ENCODE measurements around the gene DNHD1. TPM values are rescaled to one million over a fixed set of nuclear protein-coding genes. Genes with fewer than 3 reads are reported as not detected.
A peak's percentile ranks its signal among the peaks of the same experiment; 100 is the strongest.

The DNHD1 gene
- total RNA-seq, 3 donors from 2014 or later (not counting 1 experiment from before 2014, with no cell fraction given) = 29.6 to 38.3 (median 31.4) TPM

DNA sequence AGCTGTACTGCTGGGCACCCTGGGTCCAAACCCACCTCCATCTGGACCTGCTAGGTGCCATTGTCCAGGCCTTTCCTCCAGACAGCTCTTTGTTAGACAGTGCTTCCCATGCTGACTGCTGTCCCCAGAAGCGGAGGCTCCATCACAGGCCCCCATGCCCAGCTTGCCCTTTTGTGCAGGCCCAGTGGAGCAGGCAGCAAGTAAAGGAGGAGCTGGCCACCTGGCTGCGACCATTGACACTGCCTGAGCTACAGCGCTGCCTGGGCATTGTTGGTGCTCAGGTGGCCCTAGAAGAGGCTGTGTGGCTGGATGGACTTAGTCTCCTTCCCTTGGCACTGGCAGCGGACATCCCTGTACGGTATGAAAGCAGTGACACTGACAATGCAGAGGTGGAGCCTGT is 1.5 kb downstream of the DNHD1 start:
- Mint-ChIP-seq H3K4me3 (no peak overlapping the region), H3K4me1 (no peaks in the 10 kb centered on the region), H3K9me3 (no peaks in the 10 kb centered on the region), H3K27ac (no peak overlapping the region), H3K36me3 (peaks cover 10% of the 10 kb centered on the region), H3K27me3 (ENCODE audit: low read depth in 2 of 2) (no peaks in the 10 kb centered on the region)
- no peaks in the 10 kb centered on the region for H3K9me3 ChIP-seq (ENCODE audit: control insufficient read depth, insufficient read depth, low read length)
- peaks cover 37% of the 10 kb centered on the region for H3K36me3 ChIP-seq (ENCODE audit: control insufficient read depth, insufficient read depth, low read length)
- no peaks in the 10 kb centered on the region for H3K4me1 ChIP-seq (ENCODE audit: control insufficient read depth, insufficient read depth, low read length)
- ATAC-seq (no peak), DNase-seq (no peak)
- 98% methylated on average over 5 of the region's 5 CpGs for WGBS (ENCODE audit: insufficient coverage)
- TF ChIP-seq, protein P1, sequence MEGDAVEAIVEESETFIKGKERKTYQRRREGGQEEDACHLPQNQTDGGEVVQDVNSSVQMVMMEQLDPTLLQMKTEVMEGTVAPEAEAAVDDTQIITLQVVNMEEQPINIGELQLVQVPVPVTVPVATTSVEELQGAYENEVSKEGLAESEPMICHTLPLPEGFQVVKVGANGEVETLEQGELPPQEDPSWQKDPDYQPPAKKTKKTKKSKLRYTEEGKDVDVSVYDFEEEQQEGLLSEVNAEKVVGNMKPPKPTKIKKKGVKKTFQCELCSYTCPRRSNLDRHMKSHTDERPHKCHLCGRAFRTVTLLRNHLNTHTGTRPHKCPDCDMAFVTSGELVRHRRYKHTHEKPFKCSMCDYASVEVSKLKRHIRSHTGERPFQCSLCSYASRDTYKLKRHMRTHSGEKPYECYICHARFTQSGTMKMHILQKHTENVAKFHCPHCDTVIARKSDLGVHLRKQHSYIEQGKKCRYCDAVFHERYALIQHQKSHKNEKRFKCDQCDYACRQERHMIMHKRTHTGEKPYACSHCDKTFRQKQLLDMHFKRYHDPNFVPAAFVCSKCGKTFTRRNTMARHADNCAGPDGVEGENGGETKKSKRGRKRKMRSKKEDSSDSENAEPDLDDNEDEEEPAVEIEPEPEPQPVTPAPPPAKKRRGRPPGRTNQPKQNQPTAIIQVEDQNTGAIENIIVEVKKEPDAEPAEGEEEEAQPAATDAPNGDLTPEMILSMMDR (IDR thresholded peaks at IDR 0.05) = no peak
- intact Hi-C loops (cut with micrococcal nuclease) = no loop called here
- H3K27me3 ChIP-seq (ENCODE audit: control insufficient read depth, insufficient read depth, low read length) = no peaks in the 10 kb centered on the region
- no peak overlapping the region for H3K27ac ChIP-seq (ENCODE audit: low read length)
- no peak overlapping the region for H3K4me3 ChIP-seq (ENCODE audit: low read length)

DNA sequence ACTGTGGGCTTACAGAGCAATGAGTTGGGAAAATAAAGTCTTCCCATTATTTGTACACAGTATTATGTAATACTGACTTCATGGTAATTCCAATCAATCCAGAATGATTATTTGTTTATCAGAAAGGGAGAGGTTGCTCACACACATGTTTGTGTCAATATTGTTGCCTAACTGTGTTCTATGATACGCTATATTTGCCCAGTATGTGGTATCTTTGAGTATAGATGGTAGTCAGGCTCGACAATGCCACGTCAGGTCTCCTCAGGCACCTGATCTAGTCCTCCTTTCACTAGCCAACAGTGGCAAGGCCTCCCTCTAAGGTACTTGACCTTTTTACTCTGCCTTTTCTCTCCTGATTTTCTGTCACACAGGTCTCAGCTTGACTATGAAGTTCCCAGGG is 5.3 kb downstream of the DNHD1 start:
- Mint-ChIP-seq H3K9me3 (no peaks in the 10 kb centered on the region), H3K36me3 (peaks cover 15% of the 10 kb centered on the region), H3K27me3 (ENCODE audit: low read depth in 2 of 2) (no peaks in the 10 kb centered on the region), H3K4me3 (no peak overlapping the region), H3K4me1 (no peaks in the 10 kb centered on the region), H3K27ac (no peak overlapping the region)
- DNase-seq (no peak), ATAC-seq (no peak)
- Histone ChIP-seq H3K27me3 (ENCODE audit: control insufficient read depth, insufficient read depth, low read length) (no peaks in the 10 kb centered on the region), H3K27ac (ENCODE audit: low read length) (no peak overlapping the region), H3K36me3 (ENCODE audit: control insufficient read depth, insufficient read depth, low read length) (peaks cover 36% of the 10 kb centered on the region), H3K4me3 (ENCODE audit: low read length) (no peak overlapping the region), H3K4me1 (ENCODE audit: control insufficient read depth, insufficient read depth, low read length) (no peaks in the 10 kb centered on the region), H3K9me3 (ENCODE audit: control insufficient read depth, insufficient read depth, low read length) (no peaks in the 10 kb centered on the region)
- TF ChIP-seq, protein P1 (IDR thresholded peaks at IDR 0.05) = no peak
- intact Hi-C loops (cut with micrococcal nuclease) = no loop called here
- 100% methylated on average over 3 of the region's 3 CpGs for WGBS (ENCODE audit: insufficient coverage)

DNA sequence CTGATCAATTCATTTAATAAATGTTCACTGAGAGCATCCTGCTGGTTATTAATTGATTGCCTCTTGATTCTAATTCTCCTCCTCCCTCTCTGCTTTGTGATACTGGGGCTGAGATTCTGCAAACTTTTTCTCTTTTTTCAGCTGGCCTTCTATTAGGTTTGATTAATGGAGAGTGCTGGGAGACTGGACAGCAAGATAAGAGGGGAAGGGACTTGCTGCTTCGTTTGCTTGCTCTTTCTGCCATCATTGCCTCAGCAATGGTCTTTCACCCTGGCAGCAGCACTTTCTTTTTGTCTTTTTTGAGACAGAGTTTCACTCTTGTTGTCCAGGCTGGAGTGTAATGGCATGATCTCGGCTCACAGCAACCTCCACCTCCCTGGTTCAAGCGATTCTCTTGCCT is 7.1 kb downstream of the DNHD1 start:
- H3K27me3 ChIP-seq (ENCODE audit: control insufficient read depth, insufficient read depth, low read length) = no peaks in the 10 kb centered on the region
- DNase-seq (no peak), ATAC-seq (no peak)
- peaks cover 15% of the 10 kb centered on the region for H3K36me3 Mint-ChIP-seq
- H3K27me3 Mint-ChIP-seq (ENCODE audit: low read depth in 2 of 2) = no peaks in the 10 kb centered on the region
- 89% methylated on average over 2 of the region's 3 CpGs for WGBS (ENCODE audit: insufficient coverage)
- no peaks in the 10 kb centered on the region for H3K4me1 Mint-ChIP-seq
- H3K9me3 Mint-ChIP-seq = no peaks in the 10 kb centered on the region
- H3K36me3 ChIP-seq (ENCODE audit: control insufficient read depth, insufficient read depth, low read length) = peaks cover 21% of the 10 kb centered on the region
- no peaks in the 10 kb centered on the region for H3K9me3 ChIP-seq (ENCODE audit: control insufficient read depth, insufficient read depth, low read length)
- TF ChIP-seq, protein P1 (IDR thresholded peaks at IDR 0.05) = no peak
- H3K27ac ChIP-seq (ENCODE audit: low read length) = no peak overlapping the region
- H3K4me3 Mint-ChIP-seq = no peak overlapping the region
- no peak overlapping the region for H3K27ac Mint-ChIP-seq
- no peak overlapping the region for H3K4me3 ChIP-seq (ENCODE audit: low read length)
- intact Hi-C loops (cut with micrococcal nuclease) = no loop called here
- H3K4me1 ChIP-seq (ENCODE audit: control insufficient read depth, insufficient read depth, low read length) = no peaks in the 10 kb centered on the region

DNA sequence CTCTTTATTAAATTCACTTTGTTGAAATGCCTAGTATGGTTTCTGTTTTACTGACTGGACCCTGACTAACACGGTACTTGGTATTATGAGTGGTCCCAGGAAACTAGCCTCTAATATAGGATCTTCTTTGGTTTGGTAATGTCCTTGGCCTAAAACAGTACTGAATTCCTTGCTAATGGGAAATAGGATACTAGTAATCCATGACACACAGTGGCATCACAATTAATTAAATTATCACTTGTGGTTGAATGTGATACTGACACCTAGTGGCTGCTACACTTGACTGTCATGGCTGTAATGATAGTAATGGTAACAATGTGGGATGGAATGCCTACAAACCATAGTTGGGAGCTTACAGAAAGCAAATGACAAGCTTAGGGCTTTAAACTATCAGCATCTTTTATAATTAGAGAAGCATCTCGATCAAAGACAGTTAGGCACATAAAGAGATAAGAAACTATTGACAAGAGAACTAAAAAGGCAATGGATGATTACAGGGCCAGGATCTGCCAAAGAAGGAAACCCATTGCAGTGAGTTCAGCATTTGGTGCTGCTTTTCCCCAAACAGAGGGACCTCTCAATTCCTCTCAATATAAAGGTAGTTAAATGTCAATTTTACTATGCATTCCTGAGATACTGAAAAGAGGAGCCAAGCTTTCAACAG is 8.6 kb downstream of the DNHD1 start:
- no peaks in the 10 kb centered on the region for H3K9me3 Mint-ChIP-seq
- peaks cover 15% of the 10 kb centered on the region for H3K36me3 Mint-ChIP-seq
- intact Hi-C loops (cut with micrococcal nuclease) = loop anchor here (1.0 kb wide), 1 partner anchor 126 kb away; no protein-coding TSS in a partner anchor
- Histone ChIP-seq H3K36me3 (ENCODE audit: control insufficient read depth, insufficient read depth, low read length) (peaks cover 19% of the 10 kb centered on the region), H3K4me3 (ENCODE audit: low read length) (no peak overlapping the region), H3K27ac (ENCODE audit: low read length) (no peak overlapping the region), H3K27me3 (ENCODE audit: control insufficient read depth, insufficient read depth, low read length) (no peaks in the 10 kb centered on the region), H3K4me1 (ENCODE audit: control insufficient read depth, insufficient read depth, low read length) (no peaks in the 10 kb centered on the region), H3K9me3 (ENCODE audit: control insufficient read depth, insufficient read depth, low read length) (no peaks in the 10 kb centered on the region)
- 62% methylated on average over 2 of the region's 2 CpGs for WGBS (ENCODE audit: insufficient coverage)
- DNase-seq (peak in 1 of 2 donors; percentile 68), ATAC-seq (peak; percentile 64 to 73 (median 72))
- no peak overlapping the region for H3K4me3 Mint-ChIP-seq
- H3K4me1 Mint-ChIP-seq = no peaks in the 10 kb centered on the region
- H3K27me3 Mint-ChIP-seq (ENCODE audit: low read depth in 2 of 2) = no peaks in the 10 kb centered on the region
- H3K27ac Mint-ChIP-seq = peak overlapping the region in 1 of 2 donors; percentile 37
- TF ChIP-seq, protein P1 (IDR thresholded peaks at IDR 0.05) = peak; percentile 69
